ENCODE results near the gene PROX2. TPM values are rescaled to one million over a fixed set of nuclear protein-coding genes. Genes with fewer than 3 reads are reported as not detected.

The PROX2 gene
- total and polyA plus RNA-seq, 9 of the 15 experiments (the other 6 are each of a cell fraction or from before 2014, with no cell fraction given), result not detected

DNA sequence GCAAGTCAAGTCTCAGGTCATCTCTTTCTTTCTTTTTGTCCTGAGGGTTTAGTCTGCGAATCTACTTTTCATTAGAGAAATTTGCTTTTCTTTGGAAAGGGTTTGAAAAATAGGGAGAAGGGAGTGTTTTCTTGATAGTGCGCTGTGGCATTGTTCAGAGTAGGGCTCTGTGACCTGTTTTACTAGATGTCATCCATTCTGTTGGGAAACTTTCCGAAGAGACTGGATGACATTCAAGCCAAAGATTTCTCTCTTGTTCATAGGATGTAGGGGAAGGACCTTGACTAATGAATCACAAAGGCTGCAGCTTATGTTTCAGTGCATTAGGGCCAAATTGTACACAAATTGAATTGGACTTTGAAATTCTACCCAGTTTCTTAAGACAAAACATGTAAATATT lies 20.5 kb upstream of the PROX2 start (continued):
- TF ChIP-seq, protein P1, sequence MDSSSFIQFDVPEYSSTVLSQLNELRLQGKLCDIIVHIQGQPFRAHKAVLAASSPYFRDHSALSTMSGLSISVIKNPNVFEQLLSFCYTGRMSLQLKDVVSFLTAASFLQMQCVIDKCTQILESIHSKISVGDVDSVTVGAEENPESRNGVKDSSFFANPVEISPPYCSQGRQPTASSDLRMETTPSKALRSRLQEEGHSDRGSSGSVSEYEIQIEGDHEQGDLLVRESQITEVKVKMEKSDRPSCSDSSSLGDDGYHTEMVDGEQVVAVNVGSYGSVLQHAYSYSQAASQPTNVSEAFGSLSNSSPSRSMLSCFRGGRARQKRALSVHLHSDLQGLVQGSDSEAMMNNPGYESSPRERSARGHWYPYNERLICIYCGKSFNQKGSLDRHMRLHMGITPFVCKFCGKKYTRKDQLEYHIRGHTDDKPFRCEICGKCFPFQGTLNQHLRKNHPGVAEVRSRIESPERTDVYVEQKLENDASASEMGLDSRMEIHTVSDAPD (CRISPR knock-in tag; IDR thresholded peaks at IDR 0.05), result no peak
- TF ChIP-seq THAP7 (CRISPR knock-in tag; IDR thresholded peaks at IDR 0.05) (no peak), ZNF282 (CRISPR knock-in tag; IDR thresholded peaks at IDR 0.05) (no peak), MAZ (CRISPR knock-in tag; conservative IDR thresholded peaks at IDR 0.05 in 1 of 2, IDR thresholded peaks at IDR 0.05 in 1 of 2) (no peak), PURB (CRISPR knock-in tag; IDR thresholded peaks at IDR 0.05; ENCODE audit: low read depth) (no peak), GTF2B (IDR thresholded peaks at IDR 0.05; ENCODE audit: extremely low read depth, insufficient read length) (no peak), NELFE (IDR thresholded peaks at IDR 0.05; ENCODE audit: insufficient read depth, insufficient read length) (no peak), ZNF24 (IDR thresholded peaks at IDR 0.05) (no peak)
- TF ChIP-seq, protein P2, sequence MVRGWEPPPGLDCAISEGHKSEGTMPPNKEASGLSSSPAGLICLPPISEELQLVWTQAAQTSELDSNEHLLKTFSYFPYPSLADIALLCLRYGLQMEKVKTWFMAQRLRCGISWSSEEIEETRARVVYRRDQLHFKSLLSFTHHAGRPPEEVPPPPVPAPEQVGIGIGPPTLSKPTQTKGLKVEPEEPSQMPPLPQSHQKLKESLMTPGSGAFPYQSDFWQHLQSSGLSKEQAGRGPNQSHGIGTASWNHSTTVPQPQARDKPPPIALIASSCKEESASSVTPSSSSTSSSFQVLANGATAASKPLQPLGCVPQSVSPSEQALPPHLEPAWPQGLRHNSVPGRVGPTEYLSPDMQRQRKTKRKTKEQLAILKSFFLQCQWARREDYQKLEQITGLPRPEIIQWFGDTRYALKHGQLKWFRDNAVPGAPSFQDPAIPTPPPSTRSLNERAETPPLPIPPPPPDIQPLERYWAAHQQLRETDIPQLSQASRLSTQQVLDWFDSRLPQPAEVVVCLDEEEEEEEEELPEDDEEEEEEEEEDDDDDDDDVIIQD (CRISPR knock-in tag; IDR thresholded peaks at IDR 0.05), result no peak
